Measurements from ENCODE around the gene PLXNA4. TPM values are rescaled to one million over a fixed set of nuclear protein-coding genes. Genes with fewer than 3 reads are reported as not detected.

The PLXNA4 gene
- total and polyA plus RNA-seq, 9 of the 15 experiments (the other 6 are each of a cell fraction or from before 2014, with no cell fraction given): under 0.01 to 0.09 TPM; not detected in 7

DNA sequence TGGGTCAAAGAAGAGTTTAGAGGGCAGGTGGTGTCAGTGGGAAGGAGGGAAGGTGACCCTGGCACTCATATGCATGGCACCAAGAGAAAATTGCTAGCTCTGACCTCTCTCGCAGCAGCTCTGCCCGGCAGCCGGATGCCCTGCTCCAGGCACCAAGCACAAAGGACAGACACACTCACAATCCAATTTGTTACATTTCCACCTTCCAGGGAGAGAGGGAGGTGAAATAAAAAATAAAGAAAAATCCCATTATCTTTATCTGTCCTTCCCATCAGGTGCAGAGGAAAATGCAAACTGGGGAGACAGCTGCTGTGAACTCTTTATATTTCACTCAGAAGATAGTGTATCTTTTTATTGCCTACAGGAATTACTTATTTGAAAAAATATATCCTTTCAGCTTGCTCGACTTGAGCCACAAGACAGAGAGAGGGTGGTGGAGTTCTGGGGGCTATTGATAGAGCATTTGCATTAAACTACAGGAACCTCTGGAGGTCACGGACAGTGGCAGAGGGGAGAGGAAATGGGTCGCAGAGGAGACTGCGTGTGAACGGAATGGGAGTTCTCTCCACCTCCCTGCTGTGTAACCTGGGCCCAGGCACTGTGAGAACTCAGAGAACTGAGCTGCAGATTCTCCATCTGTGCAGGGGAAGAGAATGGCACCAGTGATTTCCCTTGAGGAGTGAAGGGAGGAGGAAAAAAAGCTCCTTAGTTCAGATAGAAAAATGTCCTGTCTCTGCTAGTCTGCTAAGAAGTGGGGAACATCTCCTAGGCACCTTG lies 421.4 kb downstream of the PLXNA4 start:
- intact Hi-C loops (cut with micrococcal nuclease) (no loop called here), in situ Hi-C loops (cut with MboI) (no loop called here)
- H2AFZ ChIP-seq (ENCODE audit: low read depth, low read length): no peak overlapping the region
- no peak overlapping the region for H3K27ac ChIP-seq (ENCODE audit: extremely low read depth, low read depth, low read length)
- H3K4me3 ChIP-seq: no peak overlapping the region
- H3K9ac ChIP-seq (ENCODE audit: insufficient read depth in 1 of 2, low read depth in 2 of 2, low read length in 2 of 2): no peak overlapping the region
- DNase-seq (ENCODE audit: extremely low read depth in 1 of 4, low spot score in 3 of 4) (no peak), FAIRE-seq (no peak), ATAC-seq (no peak)
- no peaks in the 10 kb centered on the region for H3K4me1 ChIP-seq (replicated peaks in 1 of 2; ENCODE audit: control insufficient read depth in 2 of 2, insufficient read depth in 2 of 2, low read length in 2 of 2)
- no peaks in the 10 kb centered on the region for H3K79me2 ChIP-seq (ENCODE audit: control insufficient read depth, insufficient read depth, low read length)
- 3% methylated on average over 8 of the region's 8 CpGs for WGBS (ENCODE audit: insufficient coverage, low coverage, missing lambda C conversion rate)
- CTCF ChIA-PET (ENCODE audit: low intra/inter-chr PET ratio): no interaction called here
- no peaks in the 10 kb centered on the region for H3K9me3 ChIP-seq (replicated peaks; ENCODE audit: control insufficient read depth, insufficient read depth, low read depth, low read length)
- H3K9me1 ChIP-seq (ENCODE audit: control insufficient read depth, insufficient read depth, low read length): no peaks in the 10 kb centered on the region
- no peaks in the 10 kb centered on the region for H3K36me3 ChIP-seq (ENCODE audit: control insufficient read depth, insufficient read depth, low read length)
- H3K27me3 ChIP-seq (ENCODE audit: control insufficient read depth in 2 of 2, insufficient read depth in 2 of 2, low read length in 2 of 2): peaks cover 0 to 27% of the 10 kb centered on the region in 2 experiments; a peak in 3 of 5 replicates
- POLR2A ChIA-PET: interaction anchor here (0.7 kb wide), 1 partner anchor 9 kb away, joined by 6 read pairs; no protein-coding TSS in a partner anchor
- peaks cover 7% of the 10 kb centered on the region; the same call in 1 of the 2 replicates for H4K20me1 ChIP-seq (replicated peaks; ENCODE audit: control insufficient read depth, insufficient read depth, low read length)
- no peak overlapping the region for H3K4me2 ChIP-seq (ENCODE audit: insufficient read depth, low read length)
- BruUV-seq (replicated peaks): no TSS peak
- no peak for TF ChIP-seq MIER1 (IDR thresholded peaks at IDR 0.05; ENCODE audit: low read depth)
- TF ChIP-seq, protein P1, sequence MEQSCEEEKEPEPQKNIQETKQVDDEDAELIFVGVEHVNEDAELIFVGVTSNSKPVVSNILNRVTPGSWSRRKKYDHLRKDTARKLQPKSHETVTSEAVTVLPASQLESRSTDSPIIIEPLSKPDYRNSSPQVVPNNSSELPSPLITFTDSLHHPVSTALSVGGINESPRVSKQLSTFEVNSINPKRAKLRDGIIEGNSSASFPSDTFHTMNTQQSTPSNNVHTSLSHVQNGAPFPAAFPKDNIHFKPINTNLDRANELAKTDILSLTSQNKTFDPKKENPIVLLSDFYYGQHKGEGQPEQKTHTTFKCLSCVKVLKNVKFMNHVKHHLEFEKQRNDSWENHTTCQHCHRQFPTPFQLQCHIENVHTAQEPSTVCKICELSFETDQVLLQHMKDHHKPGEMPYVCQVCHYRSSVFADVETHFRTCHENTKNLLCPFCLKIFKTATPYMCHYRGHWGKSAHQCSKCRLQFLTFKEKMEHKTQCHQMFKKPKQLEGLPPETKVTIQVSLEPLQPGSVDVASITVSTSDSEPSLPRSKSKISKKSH (CRISPR knock-in tag; IDR thresholded peaks at IDR 0.05): no peak
- TF ChIP-seq ARID2 (IDR thresholded peaks at IDR 0.05): no peak
- TF ChIP-seq ZNF586 (CRISPR knock-in tag; conservative IDR thresholded peaks at IDR 0.05): no peak
- TF ChIP-seq, protein P2, sequence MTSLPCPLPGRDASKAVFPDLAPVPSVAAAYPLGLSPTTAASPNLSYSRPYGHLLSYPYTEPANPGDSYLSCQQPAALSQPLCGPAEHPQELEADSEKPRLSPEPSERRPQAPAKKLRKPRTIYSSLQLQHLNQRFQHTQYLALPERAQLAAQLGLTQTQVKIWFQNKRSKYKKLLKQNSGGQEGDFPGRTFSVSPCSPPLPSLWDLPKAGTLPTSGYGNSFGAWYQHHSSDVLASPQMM (CRISPR knock-in tag; IDR thresholded peaks at IDR 0.05): no peak
- TF ChIP-seq RFX7 (CRISPR knock-in tag; IDR thresholded peaks at IDR 0.05): no peak
- TF ChIP-seq ZNF282 (CRISPR knock-in tag; IDR thresholded peaks at IDR 0.05): no peak
- no peak for TF ChIP-seq HMGN3 (IDR thresholded peaks at IDR 0.05; ENCODE audit: borderline replicate concordance, extremely low read depth, insufficient read length, low read depth, low read length)
- TF ChIP-seq ATF1 (CRISPR knock-in tag; IDR thresholded peaks at IDR 0.05): no peak
- no peak for TF ChIP-seq ATF1 (tag; IDR thresholded peaks at IDR 0.05)
- TF ChIP-seq, protein P3, sequence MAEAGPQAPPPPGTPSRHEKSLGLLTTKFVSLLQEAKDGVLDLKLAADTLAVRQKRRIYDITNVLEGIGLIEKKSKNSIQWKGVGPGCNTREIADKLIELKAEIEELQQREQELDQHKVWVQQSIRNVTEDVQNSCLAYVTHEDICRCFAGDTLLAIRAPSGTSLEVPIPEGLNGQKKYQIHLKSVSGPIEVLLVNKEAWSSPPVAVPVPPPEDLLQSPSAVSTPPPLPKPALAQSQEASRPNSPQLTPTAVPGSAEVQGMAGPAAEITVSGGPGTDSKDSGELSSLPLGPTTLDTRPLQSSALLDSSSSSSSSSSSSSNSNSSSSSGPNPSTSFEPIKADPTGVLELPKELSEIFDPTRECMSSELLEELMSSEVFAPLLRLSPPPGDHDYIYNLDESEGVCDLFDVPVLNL (CRISPR knock-in tag; IDR thresholded peaks at IDR 0.05; ENCODE audit: low read depth): no peak
- no peak for TF ChIP-seq NUFIP1 (IDR thresholded peaks at IDR 0.05; ENCODE audit: partially characterized antibody)
- TF ChIP-seq HMG20A (CRISPR knock-in tag; conservative IDR thresholded peaks at IDR 0.05): no peak
- no peak for TF ChIP-seq ZNF583 (CRISPR knock-in tag; IDR thresholded peaks at IDR 0.05)
- TF ChIP-seq ZNF696 (CRISPR knock-in tag; conservative IDR thresholded peaks at IDR 0.05): no peak
- TF ChIP-seq SP2 (IDR thresholded peaks at IDR 0.05; ENCODE audit: extremely low read depth, low read depth, low read length, poor library complexity, severe bottlenecking): no peak
- no peak for TF ChIP-seq BCOR (IDR thresholded peaks at IDR 0.05)
- no peak for TF ChIP-seq E4F1 (CRISPR knock-in tag; IDR thresholded peaks at IDR 0.05; ENCODE audit: borderline replicate concordance)
